Trophoblast cell (in vitro differentiated cells and primary cell): ENCODE measurements around the gene TUBB4A.
A peak's percentile ranks its signal among the peaks of the same experiment; 100 is the strongest.

Source experiments
- DNase-seq, 2 donors: peaks; one replicate each; pipeline ENCODE4 v3.0.0-alpha.2; 2016
- H2AFZ ChIP-seq: 2 replicates; pipeline ENCODE4 v1.6.1; 2013; ENCODE audit warnings: low read length, moderate library complexity, mild to moderate bottlenecking; ENCODE audit not compliant: insufficient read depth, poor library complexity
- H2AK5ac ChIP-seq: 2 replicates; pipeline ENCODE4 v1.6.1; 2013; ENCODE audit warnings: mild to moderate bottlenecking, low read length
- H2BK120ac ChIP-seq: 2 replicates; pipeline ENCODE4 v1.6.1; 2013; ENCODE audit warnings: low read length, mild to moderate bottlenecking, moderate library complexity; ENCODE audit not compliant: insufficient read depth, poor library complexity
- H2BK12ac ChIP-seq: 2 replicates; pipeline ENCODE4 v1.6.1; 2013; ENCODE audit warnings: mild to moderate bottlenecking, low read length, moderate library complexity
- H2BK5ac ChIP-seq: 2 replicates; pipeline ENCODE4 v1.6.1; 2013; ENCODE audit warnings: low read length, low read depth, moderate library complexity, mild to moderate bottlenecking; ENCODE audit not compliant: poor library complexity
- H3K14ac ChIP-seq: 2 replicates; pipeline ENCODE4 v1.6.1; 2013; ENCODE audit warnings: mild to moderate bottlenecking, low read length
- H3K18ac ChIP-seq: 2 replicates; pipeline ENCODE4 v1.6.1; 2013; ENCODE audit warnings: mild to moderate bottlenecking, low read length
- H3K23ac ChIP-seq: 2 replicates; pipeline ENCODE4 v1.6.1; 2013; ENCODE audit warnings: low read length
- H3K27ac ChIP-seq: 2 replicates; pipeline ENCODE4 v1.5.1; 2013; ENCODE audit warnings: low read depth, mild to moderate bottlenecking, inconsistent platforms, low read length, moderate library complexity
- H3K27me3 ChIP-seq: 2 replicates; pipeline ENCODE4 v1.6.1; 2013; ENCODE audit warnings: inconsistent platforms, mild to moderate bottlenecking, low read length, moderate library complexity; ENCODE audit not compliant: insufficient read depth
- H3K36me3 ChIP-seq, 2 experiments: 1 replicate in 1 of 2; 2 replicates in 1 of 2; pipeline ENCODE4 v1.6.1; 2013; ENCODE audit warnings: low read length in 2 of 2, mild to moderate bottlenecking in 2 of 2, moderate library complexity in 1 of 2; ENCODE audit not compliant: insufficient read depth in 2 of 2, control insufficient read depth in 1 of 2
- H3K4ac ChIP-seq: 2 replicates; pipeline ENCODE4 v1.6.1; 2013; ENCODE audit warnings: low read depth, mild to moderate bottlenecking, low read length, moderate library complexity
- H3K4me1 ChIP-seq, 2 experiments: 1 replicate in 1 of 2; 2 replicates in 1 of 2; pipeline ENCODE4 v1.6.1; 2013; ENCODE audit warnings: low read length in 2 of 2, mild to moderate bottlenecking in 2 of 2, moderate library complexity in 1 of 2; ENCODE audit not compliant: insufficient read depth in 2 of 2, control insufficient read depth in 1 of 2
- H3K4me2 ChIP-seq: 2 replicates; pipeline ENCODE4 v1.6.1; 2013; ENCODE audit warnings: inconsistent platforms, mild to moderate bottlenecking, low read length, moderate library complexity
- H3K4me3 ChIP-seq: 2 replicates; pipeline ENCODE4 v1.5.1; 2013; ENCODE audit warnings: mild to moderate bottlenecking, low read depth, low read length, inconsistent platforms
- H3K79me1 ChIP-seq: one replicate; pipeline ENCODE4 v1.6.1; 2013; ENCODE audit warnings: low read length
- H3K79me2 ChIP-seq: 2 replicates; pipeline ENCODE4 v1.6.1; 2013; ENCODE audit warnings: low read length, mild to moderate bottlenecking; ENCODE audit not compliant: control insufficient read depth, insufficient read depth, poor library complexity
- H3K9ac ChIP-seq: 2 replicates; pipeline ENCODE4 v1.6.1; 2013; ENCODE audit warnings: mild to moderate bottlenecking, low read length
- H3K9me3 ChIP-seq: 2 replicates; pipeline ENCODE4 v1.6.1; 2013; ENCODE audit warnings: low read depth, mild to moderate bottlenecking, control low read depth, inconsistent platforms, low read length; ENCODE audit not compliant: insufficient read depth
- H4K12ac ChIP-seq: 2 replicates; pipeline ENCODE4 v1.6.1; 2013; ENCODE audit warnings: low read depth, mild to moderate bottlenecking, low read length, moderate library complexity
- H4K8ac ChIP-seq: 2 replicates; pipeline ENCODE4 v1.6.1; 2013; ENCODE audit warnings: low read depth, mild to moderate bottlenecking, low read length, moderate library complexity
- H4K91ac ChIP-seq: one replicate; pipeline ENCODE4 v1.6.1; 2013; ENCODE audit warnings: low read depth, mild to moderate bottlenecking, low read length, moderate library complexity
- WGBS: extraction: QIAGEN DNeasy Blood & Tissue Kit; methylation state at CpG from one replicate; pipeline ENCODE4 v1.1.7; 2013; ENCODE audit warnings: missing lambda C conversion rate; ENCODE audit not compliant: insufficient read length, insufficient coverage; ENCODE audit errors: extremely low coverage; 5-methylcytosine and 5-hydroxymethylcytosine counted together

TUBB4A gene

DNA sequence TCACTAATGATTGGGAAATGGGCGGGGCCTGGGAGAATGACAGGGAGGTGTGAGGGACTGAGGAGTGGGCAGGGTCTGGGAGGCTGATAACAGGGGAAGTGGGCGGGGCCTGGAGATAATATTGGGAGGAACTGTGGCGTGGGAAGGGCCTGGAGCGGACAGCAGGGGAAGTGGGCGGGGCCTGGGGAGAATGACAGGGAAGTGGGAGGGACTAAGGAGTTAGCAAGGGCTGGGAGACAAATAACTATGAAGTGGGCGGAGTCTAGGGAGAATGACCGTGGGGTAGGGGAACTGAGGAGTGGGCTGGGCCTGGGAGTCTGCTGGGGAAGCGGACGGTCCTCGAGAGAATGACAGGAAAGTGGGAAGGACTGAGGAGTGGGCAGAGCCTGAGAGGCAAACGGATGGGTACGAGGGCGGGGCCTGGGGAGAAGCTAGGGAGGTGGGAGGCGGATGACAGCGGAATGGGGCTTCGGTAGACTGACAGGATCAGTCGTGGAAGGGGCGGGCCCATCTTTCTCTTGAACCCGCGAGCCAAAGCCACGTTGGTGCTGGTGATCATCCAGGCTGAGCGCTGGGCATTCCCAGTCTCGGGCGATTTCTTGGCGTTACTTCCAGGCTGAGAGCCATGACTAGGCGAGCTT lies 14.0 kb upstream of the TUBB4A start:
- Histone ChIP-seq H2AFZ (peak overlapping the region; percentile 86), H3K9me3 (no peaks in the 10 kb centered on the region), H2BK120ac (no peak overlapping the region), H3K79me2 (no peaks in the 10 kb centered on the region), H4K91ac (no peak overlapping the region), H3K27ac (no peak overlapping the region), H3K18ac (no peak overlapping the region), H2BK5ac (no peak overlapping the region), H4K12ac (no peak overlapping the region), H3K4me1 (peaks cover 0 to 2% of the 10 kb centered on the region in 2 experiments), H3K4me3 (peak overlapping the region; percentile 61), H3K79me1 (peaks cover 2% of the 10 kb centered on the region), H3K36me3 (no peaks in the 10 kb centered on the region), H3K9ac (no peak overlapping the region), H2AK5ac (no peak overlapping the region), H2BK12ac (no peak overlapping the region), H3K14ac (no peak overlapping the region), H3K27me3 (no peaks in the 10 kb centered on the region), H3K4ac (no peak overlapping the region), H3K23ac (no peak overlapping the region), H3K4me2 (peak overlapping the region; percentile 82), H4K8ac (no peak overlapping the region)
- DNase-seq: peak; percentile 87 to 89
- WGBS: no CpG with 5 or more reads among the region's 26 CpGs

DNA sequence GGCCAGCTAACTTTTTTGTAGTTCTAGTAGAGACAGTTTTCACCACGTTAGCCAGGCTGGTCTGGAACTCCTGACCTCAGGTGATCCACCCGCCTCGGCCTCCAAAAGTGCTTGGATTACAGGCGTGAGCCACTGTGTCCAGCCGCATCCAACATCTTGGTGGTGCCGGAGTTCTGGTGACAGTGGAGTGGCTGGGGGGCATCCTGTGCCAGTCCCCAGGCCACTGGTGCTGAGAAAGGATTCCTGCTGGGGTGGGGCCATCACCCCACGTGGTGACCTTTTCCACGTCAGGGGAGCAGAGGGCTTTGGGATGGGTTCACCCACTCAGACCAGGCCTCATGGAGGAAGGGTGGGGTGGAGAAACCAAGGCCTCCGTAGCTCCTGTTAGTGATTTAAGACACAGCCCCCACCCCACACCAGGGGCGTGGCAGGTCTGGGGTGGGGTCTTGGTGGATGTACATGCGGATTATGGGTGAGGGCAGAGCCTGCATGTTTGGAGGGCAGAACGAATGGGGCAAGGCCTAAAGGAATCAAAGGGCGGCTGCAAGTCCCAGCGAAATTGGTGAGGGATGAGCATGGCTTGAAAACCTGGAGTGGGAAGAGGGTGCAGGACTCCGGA lies 12.9 kb upstream of the TUBB4A start:
- Histone ChIP-seq H4K12ac (no peak overlapping the region), H3K9ac (no peak overlapping the region), H3K4me1 (peaks cover 0 to 2% of the 10 kb centered on the region in 2 experiments), H3K23ac (no peak overlapping the region), H2BK5ac (no peak overlapping the region), H3K4me2 (no peak overlapping the region), H2AK5ac (no peak overlapping the region), H3K79me1 (peaks cover 2% of the 10 kb centered on the region), H3K14ac (no peak overlapping the region), H2BK12ac (no peak overlapping the region), H2AFZ (no peak overlapping the region), H3K4me3 (no peak overlapping the region), H3K36me3 (no peaks in the 10 kb centered on the region), H3K27ac (no peak overlapping the region), H2BK120ac (no peak overlapping the region), H3K4ac (no peak overlapping the region), H4K91ac (no peak overlapping the region), H3K79me2 (no peaks in the 10 kb centered on the region), H3K27me3 (no peaks in the 10 kb centered on the region), H4K8ac (no peak overlapping the region), H3K18ac (no peak overlapping the region), H3K9me3 (peaks cover 3% of the 10 kb centered on the region)
- no peak for DNase-seq
- no CpG with 5 or more reads among the region's 15 CpGs for WGBS

DNA sequence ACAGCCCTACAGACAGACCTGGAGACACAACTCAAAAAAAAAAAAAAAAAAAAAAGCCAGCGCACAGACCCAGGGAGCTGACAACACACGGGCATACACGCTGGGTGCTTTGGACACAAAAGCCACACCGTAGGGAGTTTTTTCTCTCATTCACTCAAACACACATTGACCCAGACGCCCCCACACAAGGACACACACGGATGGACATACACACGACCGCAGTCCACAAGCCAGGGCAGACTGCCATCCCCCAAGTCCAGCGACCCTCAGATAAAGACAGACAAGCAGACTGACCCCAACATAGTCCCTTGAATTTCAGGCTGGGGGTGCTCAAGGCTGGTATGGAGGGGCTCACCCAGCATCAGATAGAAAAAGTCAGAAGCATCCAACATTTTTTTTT lies 12.0 kb upstream of the TUBB4A start:
- H4K8ac ChIP-seq: no peak overlapping the region
- no peak overlapping the region for H3K9ac ChIP-seq
- H2BK12ac ChIP-seq: no peak overlapping the region
- H4K91ac ChIP-seq: no peak overlapping the region
- H3K4me1 ChIP-seq: peaks cover 0 to 2% of the 10 kb centered on the region in 2 experiments
- no peaks in the 10 kb centered on the region for H3K79me2 ChIP-seq
- H3K4me2 ChIP-seq: no peak overlapping the region
- no peak for DNase-seq
- no peak overlapping the region for H3K4me3 ChIP-seq
- peaks cover 2% of the 10 kb centered on the region for H3K79me1 ChIP-seq
- H3K14ac ChIP-seq: no peak overlapping the region
- no peak overlapping the region for H4K12ac ChIP-seq
- no peaks in the 10 kb centered on the region for H3K36me3 ChIP-seq
- no peak overlapping the region for H2BK120ac ChIP-seq
- no CpG with 5 or more reads among the region's 9 CpGs for WGBS
- peaks cover 3% of the 10 kb centered on the region for H3K9me3 ChIP-seq
- no peak overlapping the region for H3K4ac ChIP-seq
- H2AK5ac ChIP-seq: no peak overlapping the region
- H3K18ac ChIP-seq: no peak overlapping the region
- no peak overlapping the region for H2BK5ac ChIP-seq
- no peak overlapping the region for H3K23ac ChIP-seq
- H2AFZ ChIP-seq: no peak overlapping the region
- no peak overlapping the region for H3K27ac ChIP-seq
- H3K27me3 ChIP-seq: no peaks in the 10 kb centered on the region

DNA sequence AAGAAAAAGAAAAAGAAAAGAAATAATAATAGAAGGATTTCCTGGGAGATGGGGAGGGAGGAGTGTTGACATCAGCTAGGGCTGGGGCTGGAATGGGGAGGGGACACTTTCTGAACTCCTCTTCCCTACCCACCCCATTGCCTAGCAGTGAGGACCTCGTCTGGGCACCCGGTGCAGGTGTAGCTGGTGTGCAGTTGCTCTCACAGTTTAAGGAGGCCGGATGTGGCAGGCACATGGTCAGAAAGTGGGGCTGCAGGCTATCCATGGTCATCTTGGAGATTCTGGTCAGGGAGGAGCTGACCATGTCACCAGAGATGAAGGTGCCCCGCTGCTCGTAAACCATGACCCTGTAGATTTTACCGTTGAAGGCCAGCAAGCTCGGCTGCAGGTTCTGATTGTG lies 8.5 kb upstream of the TUBB4A start:
- no peak overlapping the region for H2BK12ac ChIP-seq
- no peak overlapping the region for H3K14ac ChIP-seq
- no peak overlapping the region for H3K4ac ChIP-seq
- no peak overlapping the region for H3K18ac ChIP-seq
- no CpG with 5 or more reads among the region's 7 CpGs for WGBS
- no peak overlapping the region for H4K91ac ChIP-seq
- no peaks in the 10 kb centered on the region for H3K79me1 ChIP-seq
- H3K79me2 ChIP-seq: no peaks in the 10 kb centered on the region
- no peak overlapping the region for H3K4me2 ChIP-seq
- peaks cover 3% of the 10 kb centered on the region for H3K9me3 ChIP-seq
- H2BK5ac ChIP-seq: no peak overlapping the region
- H3K23ac ChIP-seq: no peak overlapping the region
- H2AK5ac ChIP-seq: no peak overlapping the region
- H3K4me1 ChIP-seq: no peaks in the 10 kb centered on the region
- H4K12ac ChIP-seq: no peak overlapping the region
- no peak overlapping the region for H4K8ac ChIP-seq
- no peak for DNase-seq
- H3K36me3 ChIP-seq: no peaks in the 10 kb centered on the region
- H2BK120ac ChIP-seq: no peak overlapping the region
- no peaks in the 10 kb centered on the region for H3K27me3 ChIP-seq
- no peak overlapping the region for H3K4me3 ChIP-seq
- H3K27ac ChIP-seq: no peak overlapping the region
- H2AFZ ChIP-seq: no peak overlapping the region
- H3K9ac ChIP-seq: no peak overlapping the region
